ENCODE results near the gene HMGCS1.
"Not testable (repeated sequence)": the region's sequence is repeated elsewhere in the genome, so short reads cannot be mapped to it uniquely, and the experiment has no call there.

Gene HMGCS1

GRCh38 chr5:43313854-43314457, 744 bp upstream of the HMGCS1 start:
- Histone ChIP-seq H3K9ac (ENCODE audit: low read length) (peak overlapping the region; percentile 15), H3K4me1 (ENCODE audit: control insufficient read depth, insufficient read depth, low read length) (peaks cover 17% of the 10 kb centered on the region; the same call in 1 of the 2 replicates), H3K27me3 (ENCODE audit: control insufficient read depth, insufficient read depth, low read length) (no peaks in the 10 kb centered on the region), H3K9me3 (ENCODE audit: control insufficient read depth, insufficient read depth, low read depth, low read length) (no peaks in the 10 kb centered on the region; the same call in 1 of the 2 replicates), H3K27ac (ENCODE audit: low read depth, low read length) (peak overlapping the region; percentile 82), H3K36me3 (ENCODE audit: control insufficient read depth, insufficient read depth, low read length) (peaks cover 34% of the 10 kb centered on the region; the same call in 1 of the 2 replicates), H3K4me3 (ENCODE audit: low read depth, low read length) (peak overlapping the region; percentile 34)

GRCh38 chr5:43312699-43313034, 545 bp downstream of the HMGCS1 start:
- peak overlapping the region; percentile 88 for H3K9ac ChIP-seq (ENCODE audit: low read length)
- H3K4me1 ChIP-seq (ENCODE audit: control insufficient read depth, insufficient read depth, low read length), result peaks cover 17% of the 10 kb centered on the region; the same call in 1 of the 2 replicates
- no peaks in the 10 kb centered on the region for H3K27me3 ChIP-seq (ENCODE audit: control insufficient read depth, insufficient read depth, low read length)
- H3K36me3 ChIP-seq (ENCODE audit: control insufficient read depth, insufficient read depth, low read length), result peaks cover 45% of the 10 kb centered on the region; the same call in 1 of the 2 replicates
- H3K4me3 ChIP-seq (ENCODE audit: low read depth, low read length), result peak overlapping the region; percentile 97
- no peaks in the 10 kb centered on the region; the same call in 1 of the 2 replicates for H3K9me3 ChIP-seq (ENCODE audit: control insufficient read depth, insufficient read depth, low read depth, low read length)
- peak overlapping the region; percentile 77; the same call in 1 of the 2 replicates for H3K27ac ChIP-seq (ENCODE audit: low read depth, low read length)

- H3K27me3 ChIP-seq (ENCODE audit: control insufficient read depth, insufficient read depth, low read length), result no peaks in the 10 kb centered on the region
- H3K4me1 ChIP-seq (ENCODE audit: control insufficient read depth, insufficient read depth, low read length), result peaks cover 17% of the 10 kb centered on the region; the same call in 1 of the 2 replicates
- no peak overlapping the region for H3K27ac ChIP-seq (ENCODE audit: low read depth, low read length)
- no peaks in the 10 kb centered on the region; the same call in 1 of the 2 replicates for H3K9me3 ChIP-seq (ENCODE audit: control insufficient read depth, insufficient read depth, low read depth, low read length)
- H3K36me3 ChIP-seq (ENCODE audit: control insufficient read depth, insufficient read depth, low read length), result peaks cover 50% of the 10 kb centered on the region; the same call in 1 of the 2 replicates
- H3K9ac ChIP-seq (ENCODE audit: low read length), result peak overlapping the region; percentile 88
- peak overlapping the region; percentile 97 for H3K4me3 ChIP-seq (ENCODE audit: low read depth, low read length)
Measured at GRCh38 chr5:43312076-43312661, 1.0 kb downstream of the HMGCS1 start.

- peaks cover 62% of the 10 kb centered on the region; the same call in 1 of the 2 replicates for H3K36me3 ChIP-seq (ENCODE audit: control insufficient read depth, insufficient read depth, low read length)
- H3K27me3 ChIP-seq (ENCODE audit: control insufficient read depth, insufficient read depth, low read length), result no peaks in the 10 kb centered on the region
- H3K4me1 ChIP-seq (ENCODE audit: control insufficient read depth, insufficient read depth, low read length), result peaks cover 21% of the 10 kb centered on the region; the same call in 1 of the 2 replicates
- no peaks in the 10 kb centered on the region for H3K9me3 ChIP-seq (ENCODE audit: control insufficient read depth, insufficient read depth, low read depth, low read length)
- peak overlapping the region; percentile 97; the same call in 1 of the 2 replicates for H3K4me3 ChIP-seq (ENCODE audit: low read depth, low read length)
- H3K9ac ChIP-seq (ENCODE audit: low read length), result no peak overlapping the region
- no peak overlapping the region for H3K27ac ChIP-seq (ENCODE audit: low read depth, low read length)
Measured at GRCh38 chr5:43309637-43310036, 3.6 kb downstream of the HMGCS1 start.

- H3K9me3 ChIP-seq (ENCODE audit: control insufficient read depth, insufficient read depth, low read depth, low read length), result no peaks in the 10 kb centered on the region
- H3K27ac ChIP-seq (ENCODE audit: low read depth, low read length), result no peak overlapping the region
- peaks cover 17% of the 10 kb centered on the region; the same call in 1 of the 2 replicates for H3K4me1 ChIP-seq (ENCODE audit: control insufficient read depth, insufficient read depth, low read length)
- H3K27me3 ChIP-seq (ENCODE audit: control insufficient read depth, insufficient read depth, low read length), result no peaks in the 10 kb centered on the region
- H3K9ac ChIP-seq (ENCODE audit: low read length), result no peak overlapping the region
- peak overlapping the region; percentile 97; the same call in 1 of the 2 replicates for H3K4me3 ChIP-seq (ENCODE audit: low read depth, low read length)
- H3K36me3 ChIP-seq (ENCODE audit: control insufficient read depth, insufficient read depth, low read length), result peaks cover 67% of the 10 kb centered on the region; the same call in 1 of the 2 replicates
Measured at GRCh38 chr5:43309122-43309521, 4.1 kb downstream of the HMGCS1 start.

- peaks cover 24% of the 10 kb centered on the region; the same call in 1 of the 2 replicates for H3K4me1 ChIP-seq (ENCODE audit: control insufficient read depth, insufficient read depth, low read length)
Measured at GRCh38 chr5:43306954-43307353, 6.3 kb downstream of the HMGCS1 start.

GRCh38 chr5:43305948-43306565, 7.2 kb downstream of the HMGCS1 start:
- Histone ChIP-seq H3K9me3 (ENCODE audit: control insufficient read depth, insufficient read depth, low read depth, low read length) (no peaks in the 10 kb centered on the region), H3K9ac (ENCODE audit: low read length) (no peak overlapping the region), H3K27me3 (ENCODE audit: control insufficient read depth, insufficient read depth, low read length) (no peaks in the 10 kb centered on the region), H3K27ac (ENCODE audit: low read depth, low read length) (no peak overlapping the region), H3K36me3 (ENCODE audit: control insufficient read depth, insufficient read depth, low read length) (peaks cover 85% of the 10 kb centered on the region), H3K4me1 (ENCODE audit: control insufficient read depth, insufficient read depth, low read length) (peaks cover 24% of the 10 kb centered on the region; the same call in 1 of the 2 replicates), H3K4me3 (ENCODE audit: low read depth, low read length) (no peak overlapping the region; the same call in 1 of the 2 replicates)

More at GRCh38 chr5:43306954-43307353, 6.3 kb downstream of the HMGCS1 start:
- not testable (repeated sequence) for H3K9ac ChIP-seq (ENCODE audit: low read length); H3K9me3 ChIP-seq (ENCODE audit: control insufficient read depth, insufficient read depth, low read depth, low read length); H3K4me3 ChIP-seq (ENCODE audit: low read depth, low read length); H3K27ac ChIP-seq (ENCODE audit: low read depth, low read length); H3K27me3 ChIP-seq (ENCODE audit: control insufficient read depth, insufficient read depth, low read length)
- H3K36me3 ChIP-seq (ENCODE audit: control insufficient read depth, insufficient read depth, low read length), result peaks cover 84% of the 10 kb centered on the region

GRCh38 chr5:43304525-43304924, 8.7 kb downstream of the HMGCS1 start:
- H3K9me3 ChIP-seq (ENCODE audit: control insufficient read depth, insufficient read depth, low read depth, low read length), result no peaks in the 10 kb centered on the region
- no peaks in the 10 kb centered on the region for H3K27me3 ChIP-seq (ENCODE audit: control insufficient read depth, insufficient read depth, low read length)
- H3K4me3 ChIP-seq (ENCODE audit: low read depth, low read length), result no peak overlapping the region
- H3K27ac ChIP-seq (ENCODE audit: low read depth, low read length), result no peak overlapping the region
- no peak overlapping the region for H3K9ac ChIP-seq (ENCODE audit: low read length)
- H3K36me3 ChIP-seq (ENCODE audit: control insufficient read depth, insufficient read depth, low read length), result peaks cover 83% of the 10 kb centered on the region
- H3K4me1 ChIP-seq (ENCODE audit: control insufficient read depth, insufficient read depth, low read length), result peaks cover 14% of the 10 kb centered on the region; the same call in 1 of the 2 replicates

- Histone ChIP-seq H3K9ac (ENCODE audit: low read length) (no peak overlapping the region), H3K27me3 (ENCODE audit: control insufficient read depth, insufficient read depth, low read length) (no peaks in the 10 kb centered on the region), H3K4me3 (ENCODE audit: low read depth, low read length) (no peak overlapping the region), H3K4me1 (ENCODE audit: control insufficient read depth, insufficient read depth, low read length) (peaks cover 14% of the 10 kb centered on the region; the same call in 1 of the 2 replicates), H3K9me3 (ENCODE audit: control insufficient read depth, insufficient read depth, low read depth, low read length) (no peaks in the 10 kb centered on the region), H3K27ac (ENCODE audit: low read depth, low read length) (no peak overlapping the region), H3K36me3 (ENCODE audit: control insufficient read depth, insufficient read depth, low read length) (peaks cover 83% of the 10 kb centered on the region)
Measured at GRCh38 chr5:43303242-43303641, 10.0 kb downstream of the HMGCS1 start.

GRCh38 chr5:43302481-43302880, 10.7 kb downstream of the HMGCS1 start:
- H3K4me1 ChIP-seq (ENCODE audit: control insufficient read depth, insufficient read depth, low read length), result peaks cover 14% of the 10 kb centered on the region; the same call in 1 of the 2 replicates
- no peaks in the 10 kb centered on the region for H3K27me3 ChIP-seq (ENCODE audit: control insufficient read depth, insufficient read depth, low read length)
- no peak overlapping the region for H3K9ac ChIP-seq (ENCODE audit: low read length)
- peaks cover 83% of the 10 kb centered on the region for H3K36me3 ChIP-seq (ENCODE audit: control insufficient read depth, insufficient read depth, low read length)
- H3K4me3 ChIP-seq (ENCODE audit: low read depth, low read length), result no peak overlapping the region
- H3K9me3 ChIP-seq (ENCODE audit: control insufficient read depth, insufficient read depth, low read depth, low read length), result no peaks in the 10 kb centered on the region
- H3K27ac ChIP-seq (ENCODE audit: low read depth, low read length), result no peak overlapping the region

GRCh38 chr5:43301653-43302091, 11.5 kb downstream of the HMGCS1 start:
- H3K4me1 ChIP-seq (ENCODE audit: control insufficient read depth, insufficient read depth, low read length), result peaks cover 14% of the 10 kb centered on the region; the same call in 1 of the 2 replicates
- H3K9ac ChIP-seq (ENCODE audit: low read length), result no peak overlapping the region
- H3K4me3 ChIP-seq (ENCODE audit: low read depth, low read length), result no peak overlapping the region
- H3K27ac ChIP-seq (ENCODE audit: low read depth, low read length), result no peak overlapping the region
- no peaks in the 10 kb centered on the region for H3K27me3 ChIP-seq (ENCODE audit: control insufficient read depth, insufficient read depth, low read length)
- H3K9me3 ChIP-seq (ENCODE audit: control insufficient read depth, insufficient read depth, low read depth, low read length), result no peaks in the 10 kb centered on the region
- H3K36me3 ChIP-seq (ENCODE audit: control insufficient read depth, insufficient read depth, low read length), result peaks cover 86% of the 10 kb centered on the region

All from HUES6 (cell line).